ENCODE data around the gene KIF5A.
"Not testable (repeated sequence)": the region's sequence is repeated elsewhere in the genome, so short reads cannot be mapped to it uniquely, and the experiment has no call there.

The KIF5A gene

DNA sequence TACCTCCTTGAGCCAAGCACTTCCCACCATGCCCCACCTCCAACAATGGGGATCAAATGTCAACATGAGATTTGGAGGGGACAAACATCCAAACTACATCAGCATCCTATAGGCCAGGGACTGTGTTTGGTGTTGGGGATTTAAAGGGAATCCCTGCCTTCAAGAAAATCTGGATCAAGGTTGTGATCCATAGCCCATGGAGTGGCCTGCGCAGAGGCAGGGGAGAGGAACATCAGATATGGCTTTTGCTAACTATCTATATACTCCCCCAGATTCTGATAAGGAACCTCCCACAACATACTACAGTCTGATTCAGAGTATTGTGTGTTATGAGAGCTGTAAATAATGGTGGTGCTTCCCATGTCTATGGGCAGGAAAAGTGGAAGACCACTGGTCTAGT, 5.1 kb downstream of the KIF5A start:
- TF ChIP-seq, protein P1, sequence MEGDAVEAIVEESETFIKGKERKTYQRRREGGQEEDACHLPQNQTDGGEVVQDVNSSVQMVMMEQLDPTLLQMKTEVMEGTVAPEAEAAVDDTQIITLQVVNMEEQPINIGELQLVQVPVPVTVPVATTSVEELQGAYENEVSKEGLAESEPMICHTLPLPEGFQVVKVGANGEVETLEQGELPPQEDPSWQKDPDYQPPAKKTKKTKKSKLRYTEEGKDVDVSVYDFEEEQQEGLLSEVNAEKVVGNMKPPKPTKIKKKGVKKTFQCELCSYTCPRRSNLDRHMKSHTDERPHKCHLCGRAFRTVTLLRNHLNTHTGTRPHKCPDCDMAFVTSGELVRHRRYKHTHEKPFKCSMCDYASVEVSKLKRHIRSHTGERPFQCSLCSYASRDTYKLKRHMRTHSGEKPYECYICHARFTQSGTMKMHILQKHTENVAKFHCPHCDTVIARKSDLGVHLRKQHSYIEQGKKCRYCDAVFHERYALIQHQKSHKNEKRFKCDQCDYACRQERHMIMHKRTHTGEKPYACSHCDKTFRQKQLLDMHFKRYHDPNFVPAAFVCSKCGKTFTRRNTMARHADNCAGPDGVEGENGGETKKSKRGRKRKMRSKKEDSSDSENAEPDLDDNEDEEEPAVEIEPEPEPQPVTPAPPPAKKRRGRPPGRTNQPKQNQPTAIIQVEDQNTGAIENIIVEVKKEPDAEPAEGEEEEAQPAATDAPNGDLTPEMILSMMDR (IDR thresholded peaks at IDR 0.05; ENCODE audit: insufficient read depth, low read length, poor library complexity, severe bottlenecking), result no peak
- TF ChIP-seq EZH2phosphoT487 (conservative IDR thresholded peaks at IDR 0.05; ENCODE audit: low read length), result no peak
- H3K27ac ChIP-seq (ENCODE audit: low read depth, low read length), result no peak overlapping the region
- no peak overlapping the region for H2AFZ ChIP-seq (ENCODE audit: low read depth, low read length, severe bottlenecking)
- no peaks in the 10 kb centered on the region for H3K9me2 ChIP-seq (replicated peaks; ENCODE audit: insufficient read depth, low read length)
- H3K9me3 ChIP-seq (ENCODE audit: insufficient read depth, low read length), result no peaks in the 10 kb centered on the region
- no peak overlapping the region for H3K4me2 ChIP-seq (ENCODE audit: low read depth, low read length, poor library complexity, severe bottlenecking)
- no peaks in the 10 kb centered on the region for H3K27me3 ChIP-seq (ENCODE audit: low read length)
- H3K4me3 ChIP-seq (ENCODE audit: insufficient read depth, low read length, poor library complexity, severe bottlenecking), result no peak overlapping the region
- no peaks in the 10 kb centered on the region for H4K20me1 ChIP-seq (ENCODE audit: low read depth, low read length)
- no peaks in the 10 kb centered on the region for H3K79me2 ChIP-seq (ENCODE audit: insufficient read depth, low read length)
- no peaks in the 10 kb centered on the region for H3K36me3 ChIP-seq (ENCODE audit: low read length)
- no peak overlapping the region for H3K9ac ChIP-seq (ENCODE audit: low read length)
- H3F3A ChIP-seq (ENCODE audit: insufficient read depth), result no peaks in the 10 kb centered on the region

DNA sequence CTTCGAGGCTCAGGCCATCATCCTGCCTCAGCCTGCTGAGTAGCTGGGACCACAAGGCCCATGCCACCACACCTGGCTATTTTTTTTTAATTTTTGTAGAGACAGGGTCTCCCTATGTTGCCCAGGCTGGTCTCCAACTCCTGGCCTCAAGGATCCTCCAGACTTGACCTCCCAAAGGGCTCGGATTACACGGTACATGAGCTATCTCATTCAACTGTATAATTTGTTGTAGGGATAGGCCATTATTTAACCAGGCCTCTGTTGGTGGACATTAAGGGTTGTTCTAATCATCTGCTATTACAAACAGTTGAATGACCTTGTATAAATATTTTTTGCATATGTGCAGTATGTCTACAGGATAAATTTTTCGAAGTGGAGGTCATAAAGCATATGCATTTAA, 9.0 kb downstream of the KIF5A start:
- H3K9me3 ChIP-seq (ENCODE audit: insufficient read depth, low read length), result no peaks in the 10 kb centered on the region
- no peaks in the 10 kb centered on the region for H3K27me3 ChIP-seq (ENCODE audit: low read length)

DNA sequence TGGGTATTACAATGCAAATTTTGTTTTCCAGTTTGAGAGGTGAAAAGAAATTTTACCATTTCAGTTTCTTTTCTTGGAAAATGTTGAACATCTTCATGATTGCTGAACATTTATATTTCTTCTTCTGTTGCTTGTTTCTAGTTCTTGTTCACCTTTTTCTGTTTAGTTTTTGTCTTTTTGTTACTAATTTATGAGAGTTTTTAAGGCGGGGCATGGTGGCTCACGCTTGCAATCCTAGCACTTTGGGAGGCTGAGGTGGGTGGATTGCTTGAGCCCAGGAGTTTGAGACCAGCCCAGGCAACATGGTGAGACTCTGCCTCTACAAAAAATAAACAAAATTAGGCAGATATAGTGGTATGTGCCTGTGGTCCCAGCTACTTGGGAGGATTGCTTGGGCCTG, 10.7 kb downstream of the KIF5A start:
- H3K27ac ChIP-seq (ENCODE audit: low read depth, low read length), result no peak overlapping the region
- H3K9me3 ChIP-seq (ENCODE audit: insufficient read depth, low read length), result no peaks in the 10 kb centered on the region
- no peak overlapping the region for H3K4me2 ChIP-seq (ENCODE audit: low read depth, low read length, poor library complexity, severe bottlenecking)
- TF ChIP-seq, protein P1 (IDR thresholded peaks at IDR 0.05; ENCODE audit: insufficient read depth, low read length, poor library complexity, severe bottlenecking), result no peak
- no peak for TF ChIP-seq EZH2phosphoT487 (conservative IDR thresholded peaks at IDR 0.05; ENCODE audit: low read length)
- H3K36me3 ChIP-seq (ENCODE audit: low read length), result no peaks in the 10 kb centered on the region
- no peaks in the 10 kb centered on the region for H3K79me2 ChIP-seq (ENCODE audit: insufficient read depth, low read length)
- no peak overlapping the region for H3K9ac ChIP-seq (ENCODE audit: low read length)
- no peaks in the 10 kb centered on the region for H4K20me1 ChIP-seq (ENCODE audit: low read depth, low read length)
- no peaks in the 10 kb centered on the region for H3K27me3 ChIP-seq (ENCODE audit: low read length)
- H3K4me3 ChIP-seq (ENCODE audit: insufficient read depth, low read length, poor library complexity, severe bottlenecking), result no peak overlapping the region
- H2AFZ ChIP-seq (ENCODE audit: low read depth, low read length, severe bottlenecking), result no peak overlapping the region
- no peaks in the 10 kb centered on the region for H3K9me2 ChIP-seq (replicated peaks; ENCODE audit: insufficient read depth, low read length)
- H3F3A ChIP-seq (ENCODE audit: insufficient read depth), result no peaks in the 10 kb centered on the region

More for the DNA sequence above, 9.0 kb downstream of the KIF5A start:
- Histone ChIP-seq H3K9ac (ENCODE audit: low read length) (no peak overlapping the region), H3K4me3 (ENCODE audit: insufficient read depth, low read length, poor library complexity, severe bottlenecking) (no peak overlapping the region), H2AFZ (ENCODE audit: low read depth, low read length, severe bottlenecking) (no peak overlapping the region), H3K27ac (ENCODE audit: low read depth, low read length) (no peak overlapping the region), H3K36me3 (ENCODE audit: low read length) (no peaks in the 10 kb centered on the region), H3K79me2 (ENCODE audit: insufficient read depth, low read length) (no peaks in the 10 kb centered on the region), H3K4me2 (ENCODE audit: low read depth, low read length, poor library complexity, severe bottlenecking) (no peak overlapping the region), H4K20me1 (ENCODE audit: low read depth, low read length) (no peaks in the 10 kb centered on the region), H3K9me2 (replicated peaks; ENCODE audit: insufficient read depth, low read length) (no peaks in the 10 kb centered on the region), H3F3A (ENCODE audit: insufficient read depth) (no peaks in the 10 kb centered on the region)
- TF ChIP-seq, protein P1 (IDR thresholded peaks at IDR 0.05; ENCODE audit: insufficient read depth, low read length, poor library complexity, severe bottlenecking), result no peak
- no peak for TF ChIP-seq EZH2phosphoT487 (conservative IDR thresholded peaks at IDR 0.05; ENCODE audit: low read length)

DNA sequence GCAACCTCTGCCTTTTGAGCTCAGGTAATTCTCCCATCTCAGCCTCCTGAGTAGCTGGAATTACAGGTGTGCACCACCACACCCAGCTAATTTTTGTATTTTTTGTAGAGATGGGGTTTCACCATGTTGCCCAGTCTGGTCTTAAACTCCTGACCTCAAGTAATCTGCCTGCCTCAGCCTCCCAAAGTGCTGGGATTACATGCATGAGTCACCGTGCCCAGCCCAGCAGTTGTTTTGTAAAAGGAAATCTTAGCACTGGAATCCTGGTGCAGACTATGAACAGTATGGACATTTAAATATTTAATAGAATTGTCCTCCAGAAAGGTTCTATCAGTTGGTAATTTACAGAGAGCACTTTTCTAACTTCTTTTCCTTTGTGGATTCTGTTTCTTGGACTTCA, 11.3 kb downstream of the KIF5A start:
- not testable (repeated sequence) for H3K4me3 ChIP-seq (ENCODE audit: insufficient read depth, low read length, poor library complexity, severe bottlenecking); H3K27me3 ChIP-seq (ENCODE audit: low read length); H3K9me3 ChIP-seq (ENCODE audit: insufficient read depth, low read length); H3K36me3 ChIP-seq (ENCODE audit: low read length); H4K20me1 ChIP-seq (ENCODE audit: low read depth, low read length); H3K79me2 ChIP-seq (ENCODE audit: insufficient read depth, low read length); H3K9ac ChIP-seq (ENCODE audit: low read length); H3K4me2 ChIP-seq (ENCODE audit: low read depth, low read length, poor library complexity, severe bottlenecking); H3K9me2 ChIP-seq (replicated peaks; ENCODE audit: insufficient read depth, low read length); H3K27ac ChIP-seq (ENCODE audit: low read depth, low read length); H3F3A ChIP-seq (ENCODE audit: insufficient read depth); H2AFZ ChIP-seq (ENCODE audit: low read depth, low read length, severe bottlenecking)

Data from SU-DHL-6 (cell line).